ENCODE data around the gene DTNB.
"Not testable (repeated sequence)": the region's sequence is repeated elsewhere in the genome, so short reads cannot be mapped to it uniquely, and the experiment has no call there.

DTNB gene

GRCh38 chr2:25409044-25409443 is 264.3 kb downstream of the DTNB start:
- no peaks in the 10 kb centered on the region for H3K36me3 ChIP-seq (ENCODE audit: insufficient read depth, low read length)
- H3K9me3 ChIP-seq (ENCODE audit: low read depth, low read length) = no peaks in the 10 kb centered on the region
- no peak overlapping the region for H3K9ac ChIP-seq (ENCODE audit: insufficient read length)
- DNase-seq (ENCODE audit: low read depth, low spot score) = no peak
- TF ChIP-seq POLR2AphosphoS5 (IDR thresholded peaks at IDR 0.05; ENCODE audit: borderline replicate concordance, low read depth, low read length) (no peak), FOXP2 (optimal IDR thresholded peaks at IDR 0.05; ENCODE audit: control extremely low read depth, extremely low read length, insufficient read depth) (no peak), EZH2 (IDR thresholded peaks at IDR 0.05) (no peak)
- no peak overlapping the region for H3K4me3 ChIP-seq
- H3K27ac ChIP-seq = no peak overlapping the region

GRCh38 chr2:25405611-25406295 is 267.6 kb downstream of the DTNB start:
- Histone ChIP-seq H3K9ac (ENCODE audit: insufficient read length) (no peak overlapping the region), H3K9me3 (ENCODE audit: low read depth, low read length) (no peaks in the 10 kb centered on the region), H3K27ac (no peak overlapping the region), H3K4me3 (no peak overlapping the region), H3K36me3 (ENCODE audit: insufficient read depth, low read length) (no peaks in the 10 kb centered on the region)
- TF ChIP-seq EZH2 (IDR thresholded peaks at IDR 0.05) (no peak), POLR2AphosphoS5 (IDR thresholded peaks at IDR 0.05; ENCODE audit: borderline replicate concordance, low read depth, low read length) (no peak), FOXP2 (optimal IDR thresholded peaks at IDR 0.05; ENCODE audit: control extremely low read depth, extremely low read length, insufficient read depth) (no peak)
- DNase-seq (ENCODE audit: low read depth, low spot score) = no peak

- H3K9ac ChIP-seq (ENCODE audit: insufficient read length); H3K4me3 ChIP-seq; H3K9me3 ChIP-seq (ENCODE audit: low read depth, low read length); DNase-seq (ENCODE audit: low read depth, low spot score); H3K36me3 ChIP-seq (ENCODE audit: insufficient read depth, low read length); H3K27ac ChIP-seq: not testable (repeated sequence)
These were observed 270.1 kb downstream of the DTNB start for GRCh38 chr2:25403120-25403760.

GRCh38 chr2:25402477-25402876 is 270.9 kb downstream of the DTNB start:
- no peak for DNase-seq (ENCODE audit: low read depth, low spot score)
- no peak overlapping the region for H3K9ac ChIP-seq (ENCODE audit: insufficient read length)
- H3K27ac ChIP-seq = no peak overlapping the region
- H3K4me3 ChIP-seq = no peak overlapping the region
- no peaks in the 10 kb centered on the region for H3K9me3 ChIP-seq (ENCODE audit: low read depth, low read length)
- TF ChIP-seq EZH2 (IDR thresholded peaks at IDR 0.05) = no peak
- no peak for TF ChIP-seq POLR2AphosphoS5 (IDR thresholded peaks at IDR 0.05; ENCODE audit: borderline replicate concordance, low read depth, low read length)
- TF ChIP-seq FOXP2 (optimal IDR thresholded peaks at IDR 0.05; ENCODE audit: control extremely low read depth, extremely low read length, insufficient read depth) = no peak
- H3K36me3 ChIP-seq (ENCODE audit: insufficient read depth, low read length) = no peaks in the 10 kb centered on the region

GRCh38 chr2:25401307-25402026 is 271.9 kb downstream of the DTNB start:
- H3K9ac ChIP-seq (ENCODE audit: insufficient read length) = no peak overlapping the region
- DNase-seq (ENCODE audit: low read depth, low spot score) = no peak
- TF ChIP-seq POLR2AphosphoS5 (IDR thresholded peaks at IDR 0.05; ENCODE audit: borderline replicate concordance, low read depth, low read length) = no peak
- no peak for TF ChIP-seq EZH2 (IDR thresholded peaks at IDR 0.05)
- no peak for TF ChIP-seq FOXP2 (optimal IDR thresholded peaks at IDR 0.05; ENCODE audit: control extremely low read depth, extremely low read length, insufficient read depth)
- no peak overlapping the region for H3K27ac ChIP-seq
- H3K9me3 ChIP-seq (ENCODE audit: low read depth, low read length) = no peaks in the 10 kb centered on the region
- H3K36me3 ChIP-seq (ENCODE audit: insufficient read depth, low read length) = no peaks in the 10 kb centered on the region
- H3K4me3 ChIP-seq = no peak overlapping the region

GRCh38 chr2:25400576-25401216 is 272.7 kb downstream of the DTNB start:
- TF ChIP-seq EZH2 (IDR thresholded peaks at IDR 0.05) = no peak
- TF ChIP-seq POLR2AphosphoS5 (IDR thresholded peaks at IDR 0.05; ENCODE audit: borderline replicate concordance, low read depth, low read length) = no peak
- no peak for TF ChIP-seq FOXP2 (optimal IDR thresholded peaks at IDR 0.05; ENCODE audit: control extremely low read depth, extremely low read length, insufficient read depth)
- no peak for DNase-seq (ENCODE audit: low read depth, low spot score)
- Histone ChIP-seq H3K36me3 (ENCODE audit: insufficient read depth, low read length) (no peaks in the 10 kb centered on the region), H3K4me3 (no peak overlapping the region), H3K9me3 (ENCODE audit: low read depth, low read length) (no peaks in the 10 kb centered on the region), H3K27ac (no peak overlapping the region), H3K9ac (ENCODE audit: insufficient read length) (no peak overlapping the region)

- Histone ChIP-seq H3K9ac (ENCODE audit: insufficient read length) (no peak overlapping the region), H3K27ac (no peak overlapping the region), H3K9me3 (ENCODE audit: low read depth, low read length) (no peaks in the 10 kb centered on the region), H3K36me3 (ENCODE audit: insufficient read depth, low read length) (no peaks in the 10 kb centered on the region), H3K4me3 (no peak overlapping the region)
- no peak for DNase-seq (ENCODE audit: low read depth, low spot score)
- TF ChIP-seq POLR2AphosphoS5 (IDR thresholded peaks at IDR 0.05; ENCODE audit: borderline replicate concordance, low read depth, low read length) (no peak), FOXP2 (optimal IDR thresholded peaks at IDR 0.05; ENCODE audit: control extremely low read depth, extremely low read length, insufficient read depth) (no peak), EZH2 (IDR thresholded peaks at IDR 0.05) (no peak)
These were observed 273.2 kb downstream of the DTNB start for GRCh38 chr2:25400169-25400568.

- Histone ChIP-seq H3K9ac (ENCODE audit: insufficient read length) (no peak overlapping the region), H3K4me3 (no peak overlapping the region), H3K9me3 (ENCODE audit: low read depth, low read length) (no peaks in the 10 kb centered on the region), H3K36me3 (ENCODE audit: insufficient read depth, low read length) (no peaks in the 10 kb centered on the region), H3K27ac (no peak overlapping the region)
- no peak for TF ChIP-seq FOXP2 (optimal IDR thresholded peaks at IDR 0.05; ENCODE audit: control extremely low read depth, extremely low read length, insufficient read depth)
- TF ChIP-seq EZH2 (IDR thresholded peaks at IDR 0.05) = no peak
- no peak for TF ChIP-seq POLR2AphosphoS5 (IDR thresholded peaks at IDR 0.05; ENCODE audit: borderline replicate concordance, low read depth, low read length)
- no peak for DNase-seq (ENCODE audit: low read depth, low spot score)
These were observed 274.8 kb downstream of the DTNB start for GRCh38 chr2:25398534-25398933.
